ENCODE data around the gene MED20.
"Not testable (repeated sequence)": the region's sequence is repeated elsewhere in the genome, so short reads cannot be mapped to it uniquely, and the experiment has no call there.

The MED20 gene, protein sequence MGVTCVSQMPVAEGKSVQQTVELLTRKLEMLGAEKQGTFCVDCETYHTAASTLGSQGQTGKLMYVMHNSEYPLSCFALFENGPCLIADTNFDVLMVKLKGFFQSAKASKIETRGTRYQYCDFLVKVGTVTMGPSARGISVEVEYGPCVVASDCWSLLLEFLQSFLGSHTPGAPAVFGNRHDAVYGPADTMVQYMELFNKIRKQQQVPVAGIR

GRCh38 chr6:41920921-41921711 is at the start of gene MED20, which contains the start of gene BYSL:
TSS of gene MED20 (minus strand) at chr6:41921139. CDS start at chr6:41921018, 121 bp downstream.
TSS of gene BYSL (plus strand) at chr6:41921499. CDS start at chr6:41921563, 64 bp downstream.
- DNase-seq = peak; percentile 96

- no peak for DNase-seq
Observed at GRCh38 chr6:41970436-41970846, 49.5 kb upstream of the MED20 start.

DNA sequence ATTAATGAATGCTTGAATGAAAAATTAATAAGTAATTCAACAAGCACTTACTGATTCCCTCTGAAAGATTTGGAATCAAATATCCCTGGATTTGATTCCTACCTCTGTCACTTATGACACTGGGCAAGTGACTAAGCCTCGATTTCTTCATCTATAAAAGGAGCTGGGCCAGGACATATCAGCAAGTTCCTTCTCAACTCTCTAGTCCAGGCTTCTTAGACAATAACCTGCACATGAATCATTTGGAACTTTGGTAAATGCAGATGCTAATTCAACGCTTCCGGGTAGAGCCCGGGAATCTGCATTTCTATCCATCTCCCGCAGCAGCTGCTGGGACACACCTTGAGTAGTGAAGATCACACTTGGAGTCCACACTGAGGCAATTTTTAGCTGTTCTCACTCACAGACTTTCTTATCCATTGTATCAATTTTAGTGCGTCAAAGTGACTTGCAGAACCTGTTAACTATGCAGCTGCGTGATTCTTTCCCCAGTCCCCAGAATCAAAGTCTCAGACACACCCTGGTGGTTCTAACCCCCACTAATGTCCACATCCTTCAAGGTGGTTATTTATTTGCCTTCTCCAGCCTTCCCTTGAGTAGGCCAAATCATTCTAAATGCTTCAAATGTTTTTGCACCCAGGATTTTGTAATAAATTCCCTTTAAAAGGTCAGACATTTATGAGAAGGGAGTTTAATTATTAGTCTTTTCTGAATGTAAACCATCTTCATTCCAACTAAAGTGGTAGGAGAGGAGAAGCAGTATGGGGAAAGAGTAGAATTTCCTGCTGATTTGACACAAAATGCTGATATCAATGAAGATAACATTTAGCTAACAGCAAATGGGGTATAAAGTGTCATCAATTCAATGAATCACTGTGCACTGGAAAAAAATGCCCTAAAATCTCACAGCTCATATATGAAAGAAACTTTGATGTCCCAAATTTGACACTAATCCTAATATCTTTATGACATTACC is 46.7 kb upstream of the MED20 start:
- no peak for DNase-seq

DNA sequence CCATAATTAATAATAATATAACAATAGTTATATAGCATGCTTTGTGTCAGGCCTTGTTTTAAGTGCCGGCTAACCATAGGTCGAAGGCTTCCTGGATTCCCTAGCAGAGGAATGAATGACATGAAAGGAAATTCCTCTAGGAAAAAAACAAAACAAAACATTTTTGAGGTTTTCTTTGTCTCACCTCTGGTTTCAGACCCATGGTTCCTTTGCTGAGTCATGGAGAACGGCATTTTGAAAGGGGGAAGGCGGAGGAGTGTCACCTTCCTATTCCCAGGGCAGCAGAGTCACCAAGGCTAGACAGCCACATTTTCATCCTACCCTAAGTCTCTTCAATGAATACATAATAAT is 46.0 kb upstream of the MED20 start:
- DNase-seq = no peak

- no peak for DNase-seq
Observed at GRCh38 chr6:41966214-41966920, 45.4 kb upstream of the MED20 start.

DNA sequence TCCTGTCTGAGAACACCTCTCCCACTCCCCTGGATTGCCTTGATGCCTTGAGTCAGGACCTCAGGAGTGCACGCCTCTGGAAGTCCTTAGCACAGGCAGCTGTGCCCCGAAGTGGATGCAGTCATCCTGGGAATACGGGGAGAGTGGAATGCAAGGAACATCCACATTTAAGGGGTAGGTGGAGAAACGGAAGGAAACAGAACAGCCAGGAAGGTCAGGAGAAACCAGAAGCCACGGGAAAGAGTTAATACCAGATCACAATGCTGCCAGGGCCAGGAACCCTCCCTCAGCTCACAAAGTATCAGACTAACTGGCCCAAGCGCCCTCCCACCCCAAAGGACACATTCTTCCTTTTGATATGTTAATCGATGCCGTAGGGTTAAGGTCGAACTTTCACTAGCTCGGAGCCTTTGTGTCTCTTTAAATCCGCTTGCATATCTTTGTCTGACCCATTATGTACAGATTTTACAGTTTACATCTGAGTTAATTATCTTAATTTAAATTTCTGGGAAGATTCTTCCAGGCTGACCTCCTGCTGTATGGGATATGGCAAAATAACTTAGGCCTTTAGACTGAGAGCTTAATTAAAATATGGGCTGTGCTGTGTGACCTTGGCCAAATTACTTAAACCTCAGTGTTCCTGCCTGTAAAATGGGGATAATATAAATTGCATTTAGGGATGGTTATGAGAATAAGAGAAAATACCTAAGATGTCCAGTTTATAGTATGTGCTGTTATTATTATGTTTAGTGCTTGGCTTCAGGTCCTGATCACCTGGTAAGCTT is 44.7 kb upstream of the MED20 start:
- DNase-seq = no peak

DNA sequence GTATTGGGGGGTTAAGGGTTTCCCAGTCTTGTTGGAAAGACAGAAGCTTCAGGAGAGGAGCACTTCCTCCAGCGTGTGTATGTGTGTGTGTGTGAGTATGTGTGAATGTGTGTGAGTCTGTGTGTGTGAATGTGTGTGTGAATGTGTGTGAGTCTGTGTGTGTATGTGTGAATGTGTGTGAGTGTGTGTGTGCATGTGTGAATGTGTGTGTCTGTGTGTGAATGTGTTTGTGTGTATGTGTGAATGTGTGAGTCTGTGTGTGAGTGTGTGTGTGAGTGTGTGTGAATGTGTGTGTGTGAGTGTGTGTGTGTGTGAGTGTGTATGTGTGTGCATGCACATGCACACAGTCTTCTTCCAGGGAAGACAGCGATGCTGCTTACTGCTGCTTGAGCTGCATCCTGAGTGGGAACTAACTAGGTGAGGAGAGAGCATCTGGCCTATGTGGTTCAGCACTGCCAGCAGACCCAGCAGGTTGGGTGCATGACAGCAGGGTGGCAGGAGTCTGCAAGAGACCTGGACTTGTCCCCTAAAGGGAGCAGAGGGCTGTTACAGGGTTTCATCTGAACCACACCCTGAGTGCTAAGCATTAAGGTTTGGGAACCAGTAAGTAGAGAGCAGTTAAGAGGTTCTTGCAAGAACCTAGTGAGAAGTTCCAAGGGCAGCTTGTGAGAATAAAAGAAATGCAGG is 43.4 kb upstream of the MED20 start:
- DNase-seq = no peak

DNA sequence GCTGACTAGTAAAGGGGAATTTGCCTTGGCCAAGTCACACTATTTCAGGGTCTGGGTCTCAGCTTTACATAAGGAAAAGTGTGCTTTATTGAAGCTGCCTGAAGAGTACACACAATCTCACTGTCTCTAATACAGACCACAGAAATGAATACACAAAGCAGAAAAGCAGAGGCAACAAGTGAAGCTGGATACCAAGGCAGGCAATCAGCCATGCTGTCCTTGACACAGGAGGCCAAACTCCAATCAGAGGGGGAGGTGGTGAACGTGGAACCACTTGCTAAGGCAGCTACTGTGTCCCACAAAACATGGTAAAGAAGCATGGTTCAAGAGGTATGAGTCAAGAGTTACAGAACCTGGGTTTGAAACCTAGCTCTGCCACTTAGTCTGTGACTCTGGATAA is 42.4 kb upstream of the MED20 start:
- DNase-seq = no peak

- DNase-seq = no peak
Observed at GRCh38 chr6:41960028-41960427, 39.1 kb upstream of the MED20 start.

DNA sequence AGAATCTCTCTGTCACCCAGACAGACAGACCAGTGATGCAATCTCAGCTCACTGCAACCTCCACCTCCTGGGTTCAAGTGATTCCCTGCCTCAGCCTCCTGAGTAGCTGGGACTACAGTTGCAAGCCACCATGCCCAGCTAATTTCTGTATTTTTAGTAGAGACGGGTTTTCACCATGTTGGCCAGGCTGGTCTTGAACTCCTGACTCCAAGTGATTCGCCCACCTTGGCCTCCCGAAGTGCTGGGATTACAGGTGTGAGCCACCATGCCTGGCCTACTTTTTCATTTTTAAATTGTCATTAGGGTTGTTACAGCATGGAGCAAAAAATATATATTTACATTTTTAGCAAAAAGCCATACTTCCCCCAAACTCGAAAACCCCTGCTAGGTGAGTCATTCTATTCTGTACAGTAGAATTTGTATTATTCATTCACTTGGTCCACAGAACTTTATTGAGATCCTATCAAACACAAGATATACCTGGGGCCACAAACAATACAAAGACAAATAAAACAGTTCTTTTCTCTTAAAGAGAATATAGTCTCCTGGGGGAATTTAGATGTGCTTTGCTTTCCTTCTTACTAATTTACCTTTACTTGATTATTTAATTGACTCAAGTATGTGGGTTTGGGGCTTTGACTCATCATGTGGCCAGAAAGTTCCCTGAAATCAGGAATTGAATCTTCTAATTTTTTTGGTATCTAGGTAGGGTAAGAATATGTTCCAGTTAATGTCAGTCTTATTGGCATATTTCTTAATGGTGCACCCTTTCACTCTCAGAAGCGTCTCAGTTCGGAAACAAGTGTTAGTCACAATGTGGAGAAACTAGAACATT is 37.3 kb upstream of the MED20 start:
- DNase-seq = no peak

GRCh38 chr6:41957117-41957516 is 36.2 kb upstream of the MED20 start:
- no peak for DNase-seq

DNA sequence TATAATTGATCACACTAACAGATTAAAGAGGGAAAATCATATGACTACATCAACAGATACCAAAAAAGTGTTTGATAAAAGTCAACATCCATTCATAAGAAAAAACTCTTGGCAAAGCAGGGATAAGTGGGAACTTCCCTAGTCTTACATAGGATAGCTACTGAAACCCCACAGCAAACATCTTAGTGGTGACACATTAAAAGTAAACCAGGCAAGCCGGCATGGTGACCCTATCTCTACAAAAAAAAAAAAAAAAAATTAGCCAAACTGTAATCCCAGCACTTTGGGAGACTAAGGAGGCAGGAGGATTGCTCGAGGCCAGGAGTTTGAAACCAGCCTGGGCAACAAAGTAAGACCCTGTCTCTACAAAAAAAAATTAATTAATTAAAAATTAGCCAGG is 34.5 kb upstream of the MED20 start:
- no peak for DNase-seq

DNA sequence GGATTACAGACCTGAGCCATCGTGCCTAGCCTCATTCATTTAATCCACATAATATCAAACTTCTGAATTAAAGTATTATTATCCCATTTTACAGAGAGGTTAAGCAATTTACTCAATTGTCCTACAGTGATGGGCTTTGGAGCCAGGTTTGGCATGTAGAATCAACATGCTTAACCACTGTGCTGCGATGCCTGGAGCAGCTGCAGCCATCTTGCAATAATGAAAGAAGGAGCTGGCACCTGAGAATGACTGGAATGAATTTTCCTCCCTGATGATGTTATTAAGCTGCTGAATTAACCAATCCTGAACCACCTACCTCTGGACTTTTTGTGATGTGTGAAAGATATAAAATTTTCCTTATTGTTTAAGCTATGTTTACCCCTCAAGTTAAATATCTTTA is 33.7 kb upstream of the MED20 start:
- DNase-seq = no peak

DNA sequence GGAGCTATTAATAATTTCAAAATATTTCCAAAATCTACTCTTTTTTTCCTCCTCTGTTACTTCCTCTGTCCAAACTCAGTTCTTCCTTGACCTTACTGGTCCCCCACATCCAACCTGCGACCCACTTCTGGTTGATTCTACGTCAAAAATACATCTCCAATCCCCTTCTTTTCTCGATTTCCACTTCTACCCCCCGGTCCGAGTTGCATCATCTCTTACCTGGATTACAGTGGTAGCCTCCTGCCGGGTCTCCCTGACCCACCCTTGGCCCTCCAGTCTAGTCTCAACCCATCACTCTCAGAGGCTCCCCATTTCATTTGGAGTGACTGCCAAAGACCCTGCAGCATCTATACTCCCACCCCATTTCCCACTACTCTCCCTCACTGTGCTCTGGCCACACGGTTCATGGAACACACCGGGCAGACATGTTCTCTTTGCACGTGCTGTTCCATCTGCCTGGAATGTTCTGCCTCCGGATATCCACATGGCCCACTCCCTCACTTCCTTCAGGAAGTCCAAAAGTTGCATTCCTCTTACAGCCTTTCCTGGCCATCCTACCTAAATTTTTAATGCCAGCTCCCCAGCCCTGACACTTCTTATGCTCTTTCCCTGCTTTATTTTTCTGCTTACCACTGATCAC is 26.8 kb upstream of the MED20 start:
- no peak for DNase-seq

GRCh38 chr6:41943456-41943855 is 22.5 kb upstream of the MED20 start:
- DNase-seq = no peak

GRCh38 chr6:41942882-41943281 is 21.9 kb upstream of the MED20 start:
- not testable (repeated sequence) for DNase-seq

DNA sequence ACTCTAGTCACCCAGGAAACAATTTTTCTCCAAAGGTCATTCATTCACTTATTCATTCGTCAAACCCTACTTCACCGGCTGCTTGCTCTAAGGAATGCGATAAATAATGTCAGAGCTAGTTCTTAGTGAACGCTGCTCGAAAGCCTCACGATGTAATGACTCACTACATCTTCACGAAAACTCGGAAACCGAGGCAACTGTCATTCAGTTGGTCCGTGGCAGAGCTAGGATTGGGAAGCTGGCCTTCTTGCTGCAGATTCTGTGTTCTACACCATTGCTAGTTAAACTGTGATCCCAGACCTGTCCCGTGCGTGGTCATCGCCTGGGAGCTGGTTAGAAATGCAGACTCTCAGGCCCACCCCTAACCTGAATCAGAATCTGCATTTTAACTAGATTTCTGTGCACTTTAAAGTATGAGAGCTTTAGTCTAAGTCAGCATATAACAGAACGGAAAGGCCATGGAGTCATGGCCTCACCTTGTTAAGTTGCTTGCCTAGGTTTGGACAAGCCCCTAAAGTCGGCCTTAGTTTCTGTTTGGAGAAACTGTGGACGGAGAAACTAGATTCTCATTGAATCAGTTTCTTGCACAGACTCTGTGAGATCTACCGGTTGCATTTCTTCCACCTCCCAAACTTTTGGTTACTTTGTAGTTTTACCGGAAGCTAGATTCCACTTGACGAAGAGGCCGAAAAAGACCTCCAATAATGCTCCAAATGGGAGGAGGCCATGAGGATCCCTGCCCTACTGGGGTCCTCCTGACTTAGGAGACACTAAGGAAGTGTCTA is 21.3 kb upstream of the MED20 start:
- no peak for DNase-seq

DNA sequence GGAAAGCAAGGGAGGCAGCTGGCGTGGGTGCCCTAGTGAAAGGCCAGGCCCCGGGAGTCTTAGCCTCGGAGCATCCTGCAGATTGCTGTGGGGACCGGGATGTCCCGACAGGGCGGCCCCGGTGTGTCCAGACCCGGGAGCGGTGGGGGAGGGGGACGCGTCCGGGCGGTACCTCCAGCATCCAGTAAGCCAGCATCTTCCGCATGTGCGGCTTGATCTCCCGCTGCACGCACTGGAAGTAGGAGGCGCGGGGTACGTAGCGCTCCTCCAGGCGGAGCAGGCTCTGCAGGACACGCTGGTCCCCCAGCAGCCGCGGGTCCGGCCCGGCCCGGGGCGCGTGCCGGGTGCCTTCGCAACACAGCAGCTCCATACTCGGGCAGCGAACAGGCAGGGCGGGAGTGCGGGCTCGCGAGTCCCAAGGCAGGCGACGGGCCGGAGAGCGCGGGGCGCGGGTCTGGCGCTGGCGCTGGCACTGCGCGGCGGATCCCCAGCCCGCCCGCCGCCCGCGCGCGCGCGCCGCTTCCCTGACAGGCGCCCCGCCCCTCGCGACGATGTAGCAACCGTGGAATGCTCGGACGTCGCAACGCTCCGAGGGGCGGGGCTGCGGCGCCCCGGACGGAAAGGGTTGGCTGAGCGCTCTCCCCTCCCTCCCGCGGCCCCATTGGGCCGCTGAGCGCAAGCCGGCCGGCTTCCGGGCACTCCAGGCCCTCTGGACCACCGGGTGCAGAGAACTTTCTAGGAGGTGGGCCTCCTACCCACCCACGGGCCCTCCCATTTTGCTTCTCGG is 20.5 kb upstream of the MED20 start, which contains the start of gene CCND3:
TSS of gene CCND3 (minus strand) at position 529 of the 787 bp plus-strand sequence. CDS start at position 370, 159 bp downstream.
- DNase-seq = peak; percentile 95

Measured in NCI-H82 (cell line).